Measurements from ENCODE around the gene NEK5.

The NEK5 gene

GRCh38 chr13:52118595-52118994 lies 10.3 kb downstream of the NEK5 start:
- ChIA-PET POLR2A (no interaction called here), CTCF (no interaction called here)
- Histone ChIP-seq H3K4me3 (ENCODE audit: low read depth, low read length) (no peak overlapping the region), H3K36me3 (ENCODE audit: control insufficient read depth in 2 of 2, insufficient read depth in 1 of 2, low read length in 2 of 2) (no peaks in the 10 kb centered on the region), H3K27ac (ENCODE audit: extremely low read depth, low read depth, low read length) (no peak overlapping the region), H3K4me1 (ENCODE audit: control insufficient read depth, insufficient read depth, low read length) (no peaks in the 10 kb centered on the region), H3K9me3 (ENCODE audit: control insufficient read depth, insufficient read depth, low read depth, low read length) (no peaks in the 10 kb centered on the region)
- no peak for TF ChIP-seq ZNF138 (tag by site-specific recombination; IDR thresholded peaks at IDR 0.05; ENCODE audit: borderline replicate concordance)
- TF ChIP-seq OSR2 (tag by site-specific recombination; IDR thresholded peaks at IDR 0.05) = no peak
- TF ChIP-seq, protein P1, sequence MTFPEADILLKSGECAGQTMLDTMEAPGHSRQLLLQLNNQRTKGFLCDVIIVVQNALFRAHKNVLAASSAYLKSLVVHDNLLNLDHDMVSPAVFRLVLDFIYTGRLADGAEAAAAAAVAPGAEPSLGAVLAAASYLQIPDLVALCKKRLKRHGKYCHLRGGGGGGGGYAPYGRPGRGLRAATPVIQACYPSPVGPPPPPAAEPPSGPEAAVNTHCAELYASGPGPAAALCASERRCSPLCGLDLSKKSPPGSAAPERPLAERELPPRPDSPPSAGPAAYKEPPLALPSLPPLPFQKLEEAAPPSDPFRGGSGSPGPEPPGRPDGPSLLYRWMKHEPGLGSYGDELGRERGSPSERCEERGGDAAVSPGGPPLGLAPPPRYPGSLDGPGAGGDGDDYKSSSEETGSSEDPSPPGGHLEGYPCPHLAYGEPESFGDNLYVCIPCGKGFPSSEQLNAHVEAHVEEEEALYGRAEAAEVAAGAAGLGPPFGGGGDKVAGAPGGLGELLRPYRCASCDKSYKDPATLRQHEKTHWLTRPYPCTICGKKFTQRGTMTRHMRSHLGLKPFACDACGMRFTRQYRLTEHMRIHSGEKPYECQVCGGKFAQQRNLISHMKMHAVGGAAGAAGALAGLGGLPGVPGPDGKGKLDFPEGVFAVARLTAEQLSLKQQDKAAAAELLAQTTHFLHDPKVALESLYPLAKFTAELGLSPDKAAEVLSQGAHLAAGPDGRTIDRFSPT (tag by site-specific recombination; IDR thresholded peaks at IDR 0.05) = no peak
- no peak for TF ChIP-seq ZNF114 (tag by site-specific recombination; IDR thresholded peaks at IDR 0.05)
- TF ChIP-seq TRIM28 (IDR thresholded peaks at IDR 0.05; ENCODE audit: borderline replicate concordance, low read length) = no peak
- no peak for TF ChIP-seq ZNF792 (tag by site-specific recombination; IDR thresholded peaks at IDR 0.05)

DNA sequence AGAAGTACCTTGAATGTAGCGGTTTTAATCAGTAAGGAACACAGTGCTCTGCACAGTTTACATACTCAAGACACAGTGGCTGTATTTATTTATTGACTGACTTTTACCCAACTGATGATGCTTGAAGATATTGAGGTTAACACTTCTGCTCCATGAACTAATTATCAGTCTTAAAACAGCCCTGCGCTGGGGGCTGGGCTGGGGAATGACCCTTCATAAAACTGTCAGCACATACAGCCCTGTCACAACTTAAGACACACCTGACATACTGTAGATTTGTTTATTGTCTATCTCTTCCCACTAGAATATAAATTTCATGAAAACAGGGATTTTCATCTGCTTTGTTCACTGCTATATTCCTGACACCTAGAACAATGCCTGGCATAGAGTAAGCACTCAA lies 10.8 kb downstream of the NEK5 start:
- Histone ChIP-seq H3K4me1 (ENCODE audit: control insufficient read depth, insufficient read depth, low read length) (no peaks in the 10 kb centered on the region), H3K27ac (ENCODE audit: extremely low read depth, low read depth, low read length) (no peak overlapping the region), H3K36me3 (ENCODE audit: control insufficient read depth in 2 of 2, insufficient read depth in 1 of 2, low read length in 2 of 2) (no peaks in the 10 kb centered on the region), H3K4me3 (ENCODE audit: low read depth, low read length) (no peak overlapping the region), H3K9me3 (ENCODE audit: control insufficient read depth, insufficient read depth, low read depth, low read length) (no peaks in the 10 kb centered on the region)
- POLR2A ChIA-PET = no interaction called here
- CTCF ChIA-PET = no interaction called here
- TF ChIP-seq ZNF510 (tag by site-specific recombination; IDR thresholded peaks at IDR 0.05; ENCODE audit: insufficient replicate concordance) (no peak), ZNF596 (tag by site-specific recombination; IDR thresholded peaks at IDR 0.05) (no peak), ZFP37 (tag by site-specific recombination; IDR thresholded peaks at IDR 0.05) (no peak), ZNF169 (tag by site-specific recombination; IDR thresholded peaks at IDR 0.05) (no peak), ZNF184 (tag by site-specific recombination; IDR thresholded peaks at IDR 0.05) (no peak), INSM2 (tag by site-specific recombination; IDR thresholded peaks at IDR 0.05) (no peak), PRDM6 (tag by site-specific recombination; IDR thresholded peaks at IDR 0.05) (no peak), YY2 (tag by site-specific recombination; IDR thresholded peaks at IDR 0.05) (no peak)

DNA sequence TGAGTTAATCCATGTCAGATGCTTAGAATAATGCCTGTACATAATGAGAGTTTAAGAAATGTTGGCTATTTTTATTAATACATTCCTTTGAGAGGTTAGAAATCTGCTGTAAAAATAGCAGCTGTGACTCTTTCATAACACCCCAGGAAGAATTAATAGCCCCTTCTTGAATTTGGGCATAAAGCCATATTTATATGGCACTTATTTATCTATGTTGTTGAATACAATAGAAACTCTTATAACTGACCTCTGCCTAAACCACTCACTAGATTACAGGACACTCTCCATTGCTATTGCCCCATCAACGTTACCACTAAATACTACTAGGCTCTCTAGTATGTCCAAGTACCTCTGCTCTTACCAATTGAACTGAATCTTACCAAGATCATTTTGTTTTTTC lies 16.3 kb downstream of the NEK5 start:
- CTCF ChIA-PET = no interaction called here
- Histone ChIP-seq H3K4me1 (ENCODE audit: control insufficient read depth, insufficient read depth, low read length) (no peaks in the 10 kb centered on the region), H3K4me3 (ENCODE audit: low read depth, low read length) (no peak overlapping the region), H3K27ac (ENCODE audit: extremely low read depth, low read depth, low read length) (no peak overlapping the region), H3K9me3 (ENCODE audit: control insufficient read depth, insufficient read depth, low read depth, low read length) (no peaks in the 10 kb centered on the region), H3K36me3 (ENCODE audit: control insufficient read depth in 2 of 2, insufficient read depth in 1 of 2, low read length in 2 of 2) (no peaks in the 10 kb centered on the region)
- POLR2A ChIA-PET = no interaction called here
- no peak for TF ChIP-seq PRDM1 (tag by site-specific recombination; IDR thresholded peaks at IDR 0.05)
- no peak for TF ChIP-seq ZNF629 (tag by site-specific recombination; IDR thresholded peaks at IDR 0.05)
